Stimulated activated CD4-positive, alpha-beta T cell treated with anti-CD3 and anti-CD28 coated beads, Interleukin-1b, Interleukin-23, amount 100 ng/mL, for 4 hours (primary cell): ENCODE results near the gene CDCP1.
A peak's percentile ranks its signal among the peaks of the same experiment; 100 is the strongest.
"Not testable (repeated sequence)": the region's sequence is repeated elsewhere in the genome, so short reads cannot be mapped to it uniquely, and the experiment has no call there.

ENCODE experiments used
- DNase-seq, 2 donors: peaks; one replicate each; pipeline ENCODE4 v3.0.0-alpha.2; 2020; ENCODE audit warnings: low read depth in 2 of 2

CDCP1 gene

DNA sequence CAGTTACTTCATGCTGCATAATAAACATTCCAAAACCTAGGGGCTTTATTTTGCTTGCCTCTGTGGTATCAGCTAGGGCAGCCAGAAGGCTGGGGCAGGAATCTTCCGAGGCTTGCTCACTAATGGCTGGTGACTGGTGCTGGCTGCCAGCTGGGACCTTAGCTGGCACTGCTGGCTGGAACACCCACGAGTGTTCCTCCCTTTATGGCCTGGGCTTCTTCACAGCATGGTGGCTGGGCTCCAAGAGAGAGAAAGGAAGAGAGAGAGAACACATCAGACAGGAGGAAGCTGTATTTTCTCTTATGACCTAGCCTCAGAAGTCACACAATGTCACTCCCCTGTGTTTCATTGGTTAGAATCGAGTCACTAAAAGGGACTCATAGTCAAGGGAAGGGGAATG, 23.9 kb upstream of the CDCP1 start:
- DNase-seq: no peak

DNA sequence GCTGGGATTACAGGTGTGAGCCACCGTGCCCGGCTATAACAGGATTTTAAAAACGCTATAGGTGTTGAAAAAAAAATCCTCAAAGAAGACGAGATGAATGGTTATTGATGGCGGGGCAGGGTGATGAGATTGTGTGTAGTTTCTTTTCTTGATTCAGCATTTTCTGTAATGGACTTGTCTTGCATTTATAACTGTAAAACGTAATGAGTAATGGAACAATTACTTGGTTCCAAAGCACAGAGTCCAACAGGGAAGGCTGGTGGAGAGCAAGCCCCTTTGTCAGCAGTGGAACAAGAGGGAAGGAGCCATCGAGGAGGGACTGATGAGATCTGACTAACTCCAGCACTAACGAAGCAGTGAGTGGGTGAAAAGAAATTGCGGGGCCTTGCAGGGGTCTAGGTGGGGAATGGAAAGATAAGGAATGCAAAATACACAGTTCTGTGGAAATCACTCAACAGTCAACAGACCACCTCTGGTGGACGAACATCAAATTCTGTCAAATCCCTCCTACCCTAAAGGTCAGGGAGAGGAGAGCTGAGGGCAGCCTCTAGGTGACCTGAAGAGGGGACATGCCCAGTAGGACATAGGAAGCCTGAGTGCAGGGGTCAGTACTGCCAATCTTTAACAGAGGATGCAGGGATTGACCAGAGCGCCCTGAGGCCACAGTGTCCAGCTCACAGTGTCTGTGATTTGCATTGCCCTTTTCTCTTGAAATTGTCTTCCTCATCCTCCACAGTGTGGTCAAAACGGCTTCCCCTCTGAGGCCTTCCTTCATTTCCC, 23.1 kb upstream of the CDCP1 start:
- DNase-seq: no peak

DNA sequence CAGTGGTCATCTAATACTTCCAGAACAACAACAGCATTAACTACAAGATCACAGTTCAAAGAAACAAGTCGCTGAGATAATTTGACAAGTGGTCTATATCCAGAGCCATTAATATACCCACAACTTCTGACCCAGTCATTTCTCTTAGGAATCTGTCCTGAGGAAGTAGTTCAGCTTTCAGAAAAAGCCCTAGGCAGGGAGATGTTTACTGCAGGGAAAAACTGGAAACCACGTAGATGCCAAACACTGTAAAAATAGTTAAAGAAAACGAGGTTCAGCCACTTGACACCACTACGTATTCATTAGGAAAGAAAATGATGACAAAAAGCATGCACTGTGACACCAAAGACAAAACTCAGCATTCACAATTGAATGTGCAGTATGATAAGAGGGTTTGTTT, 22.3 kb upstream of the CDCP1 start:
- DNase-seq: no peak

DNA sequence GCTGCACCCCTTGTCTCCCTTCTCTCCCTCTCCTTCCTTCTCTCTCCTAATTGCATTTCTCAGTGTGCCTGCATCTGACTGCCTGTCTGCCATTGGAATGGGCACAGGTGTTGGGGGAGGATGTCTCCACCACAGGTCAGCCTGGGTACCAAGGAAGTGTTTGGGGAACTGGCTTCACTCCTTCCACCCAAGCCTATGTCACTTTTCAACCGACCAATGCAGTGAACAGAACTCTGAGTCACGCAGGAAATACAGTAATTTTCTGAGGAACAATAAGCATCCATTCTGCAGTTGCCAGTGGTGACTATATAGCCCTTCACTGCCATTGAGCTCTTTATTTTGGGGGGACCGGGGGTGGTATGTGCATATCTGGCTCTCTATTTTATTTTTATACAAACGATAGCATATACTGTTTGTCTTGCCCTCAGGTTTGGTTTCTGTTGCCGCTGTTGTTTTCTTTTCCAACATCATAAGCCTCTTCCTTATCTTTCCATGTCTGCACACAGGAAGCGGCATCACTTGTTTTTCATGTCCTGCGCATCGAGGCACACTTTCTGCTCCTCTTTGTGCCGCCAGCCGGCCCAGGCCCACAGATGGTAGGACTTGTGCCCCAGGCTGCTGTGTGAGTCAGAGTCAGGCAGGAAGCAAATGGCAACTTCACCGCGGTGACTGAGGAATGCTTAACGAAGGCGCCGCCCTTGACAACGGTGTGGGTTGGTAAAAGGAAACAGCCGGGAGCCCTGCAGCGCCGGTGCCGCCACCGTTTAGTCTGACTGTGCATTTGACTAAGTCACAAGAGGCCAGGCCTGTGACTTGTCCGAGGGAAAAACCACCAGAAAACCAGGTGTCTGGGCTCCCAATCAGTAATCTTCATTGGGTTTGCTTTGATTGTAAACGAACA, 21.1 kb upstream of the CDCP1 start:
- DNase-seq: peak; percentile 69 to 79

DNA sequence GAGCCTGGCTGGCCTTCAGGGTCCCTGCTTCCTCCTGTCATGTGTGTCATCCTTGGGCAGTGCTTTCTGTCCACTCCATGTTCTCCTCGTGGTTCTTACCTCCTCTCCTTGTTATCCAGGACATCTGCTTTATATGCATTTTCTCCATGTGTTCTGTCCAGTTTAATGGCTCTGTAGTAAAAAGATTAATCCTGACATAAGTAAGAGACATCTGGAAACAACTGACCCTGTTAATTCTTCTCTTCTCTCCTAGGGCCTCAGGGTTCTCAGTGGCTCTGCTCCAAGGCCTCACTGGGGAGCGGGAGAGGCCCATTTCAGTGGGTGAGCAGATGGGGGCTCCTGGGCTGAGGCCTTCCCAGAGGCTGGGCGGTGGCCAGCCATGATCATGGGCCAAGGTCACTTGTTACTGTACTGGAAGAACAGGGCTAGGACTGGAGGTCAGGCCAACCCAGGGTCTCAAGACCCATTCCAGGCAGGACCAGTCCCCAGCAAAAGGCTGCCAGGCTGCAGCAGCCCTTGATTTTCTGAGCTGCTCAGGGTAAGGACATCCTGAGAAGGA, 20.2 kb upstream of the CDCP1 start:
- no peak for DNase-seq

DNA sequence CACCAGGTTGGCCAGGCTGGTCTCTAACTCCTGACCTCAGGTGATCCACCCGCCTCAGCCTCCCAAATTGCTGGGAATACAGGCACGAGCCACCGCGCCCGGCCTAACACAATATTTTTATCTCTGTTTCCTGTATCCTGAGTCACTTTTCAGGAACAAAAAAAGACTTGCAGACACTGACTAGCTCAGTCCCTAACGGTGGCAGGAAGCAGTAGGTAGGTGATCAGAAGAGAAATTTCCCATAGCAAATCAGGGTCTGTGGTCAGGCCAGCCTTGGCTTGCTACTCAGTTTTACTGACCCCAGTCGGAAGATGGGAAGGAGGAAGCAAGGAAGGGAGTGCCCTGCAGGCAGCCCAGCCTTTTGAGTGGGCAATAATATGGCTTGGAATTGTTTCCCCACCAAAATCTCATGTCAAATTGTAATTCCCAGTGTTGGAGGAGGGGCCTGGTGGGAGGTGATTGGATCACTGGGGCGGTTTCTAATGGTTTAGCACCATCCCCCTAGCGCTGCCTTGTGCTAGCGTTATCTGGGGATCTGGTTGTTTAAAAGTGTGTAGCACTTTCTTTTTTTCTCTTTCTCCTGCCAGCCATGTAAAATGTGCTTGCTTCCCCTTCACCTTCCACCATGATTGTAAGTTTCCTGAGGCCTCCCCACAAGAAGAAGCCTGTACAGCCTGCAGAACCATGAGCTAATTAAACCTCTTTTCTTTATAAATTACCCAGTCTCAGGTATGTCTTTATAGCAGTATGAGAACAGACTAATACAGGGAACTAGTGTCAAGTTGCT, 19.5 kb upstream of the CDCP1 start:
- DNase-seq: no peak

DNA sequence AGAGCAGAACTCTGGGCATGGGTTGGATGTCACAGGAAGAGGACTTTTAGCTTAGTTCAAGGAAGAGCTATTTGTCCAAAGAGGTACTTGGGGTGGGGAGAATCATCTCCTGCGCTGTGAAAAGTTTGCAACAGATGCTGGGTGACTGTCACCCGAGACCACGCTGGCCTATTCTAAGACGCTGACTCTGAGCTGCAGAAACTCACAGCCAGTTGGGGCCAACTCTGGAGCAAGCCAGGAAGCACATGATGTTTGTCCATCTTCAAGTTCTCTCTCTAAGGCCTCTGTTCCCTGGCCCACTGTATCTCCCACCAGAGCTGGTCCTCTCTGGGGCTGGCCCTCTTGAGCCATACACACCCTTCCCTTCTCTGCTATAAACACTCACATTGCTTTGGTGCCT, 17.9 kb upstream of the CDCP1 start:
- DNase-seq: no peak

DNA sequence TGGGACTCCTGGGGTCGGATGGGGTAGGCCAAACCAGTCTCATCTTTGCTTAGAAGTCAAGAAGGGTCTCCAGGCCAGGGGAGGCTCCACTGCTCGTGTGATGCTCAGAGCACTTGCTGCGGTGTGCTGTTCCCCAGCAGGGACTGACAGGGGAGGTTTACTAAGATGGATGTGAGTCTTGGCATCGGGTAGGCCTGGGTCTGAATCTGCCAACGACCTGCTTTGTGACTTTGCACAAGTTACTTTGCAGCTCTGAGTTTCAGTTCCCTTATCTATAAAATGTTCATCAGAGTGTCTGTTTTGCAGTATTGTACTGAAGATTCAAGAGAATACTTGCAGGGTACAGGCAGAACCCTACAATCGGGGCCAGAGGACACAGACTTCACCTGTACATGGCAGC, 17.3 kb upstream of the CDCP1 start:
- no peak for DNase-seq

DNA sequence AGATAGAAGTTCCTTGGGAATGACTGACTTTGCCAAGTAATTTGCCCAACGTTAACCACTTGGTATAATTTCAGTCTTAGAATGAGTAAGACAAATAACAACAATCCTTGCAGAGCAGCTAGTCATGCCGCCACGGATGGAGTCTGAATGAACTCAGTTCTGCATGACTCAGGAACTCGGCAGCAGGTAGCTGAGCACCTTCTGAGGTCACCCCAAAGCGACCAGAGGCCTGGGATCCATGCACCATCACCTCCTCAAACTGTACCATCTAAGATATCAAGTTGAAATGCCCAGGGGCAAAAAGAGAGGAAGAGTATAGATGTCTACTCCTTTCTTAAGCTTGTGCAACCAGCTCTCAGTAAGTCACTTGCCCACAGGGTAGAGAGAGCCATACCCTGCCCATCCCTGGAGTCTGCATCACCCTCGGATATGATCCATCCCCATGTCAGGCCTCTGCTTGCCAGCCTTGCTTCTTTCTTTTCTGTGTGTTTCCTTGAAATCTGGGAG, 8.5 kb upstream of the CDCP1 start:
- no peak for DNase-seq

DNA sequence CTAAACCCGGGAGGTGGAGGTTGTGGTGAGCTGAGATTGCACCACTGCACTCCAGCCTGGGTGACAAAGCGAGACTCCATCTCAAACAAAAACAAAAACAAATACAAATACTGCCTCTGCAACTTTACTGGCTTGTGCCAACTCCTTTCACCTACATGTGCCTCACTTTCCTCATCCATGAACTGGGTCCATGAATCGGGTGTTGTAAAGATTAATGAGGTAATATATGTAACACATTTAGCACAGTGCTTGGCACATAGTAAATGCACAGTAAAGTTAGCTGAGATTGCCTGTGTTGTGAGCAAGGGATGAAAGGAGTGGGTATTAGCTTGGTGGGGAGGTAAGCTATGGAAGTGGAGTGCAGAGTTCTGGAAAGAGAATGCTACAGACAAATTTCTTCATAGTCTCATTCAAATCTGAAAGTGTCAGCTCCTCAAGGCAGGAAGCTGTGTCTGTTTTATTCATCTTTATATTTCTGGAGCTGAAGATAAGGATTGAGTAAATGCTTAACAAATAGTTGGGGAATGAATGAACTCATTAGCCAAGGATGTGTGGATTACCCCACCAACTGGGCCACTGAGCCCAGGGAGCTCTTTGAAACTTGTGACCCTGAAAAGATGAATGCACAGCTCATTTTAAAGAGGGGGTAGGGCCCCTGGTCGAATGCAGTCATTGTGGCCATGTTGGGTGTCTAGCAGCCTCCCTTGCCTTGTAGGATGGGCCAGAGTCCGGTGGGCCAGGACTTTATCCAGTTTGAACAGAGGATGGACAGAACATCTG, 7.7 kb upstream of the CDCP1 start:
- no peak for DNase-seq

DNA sequence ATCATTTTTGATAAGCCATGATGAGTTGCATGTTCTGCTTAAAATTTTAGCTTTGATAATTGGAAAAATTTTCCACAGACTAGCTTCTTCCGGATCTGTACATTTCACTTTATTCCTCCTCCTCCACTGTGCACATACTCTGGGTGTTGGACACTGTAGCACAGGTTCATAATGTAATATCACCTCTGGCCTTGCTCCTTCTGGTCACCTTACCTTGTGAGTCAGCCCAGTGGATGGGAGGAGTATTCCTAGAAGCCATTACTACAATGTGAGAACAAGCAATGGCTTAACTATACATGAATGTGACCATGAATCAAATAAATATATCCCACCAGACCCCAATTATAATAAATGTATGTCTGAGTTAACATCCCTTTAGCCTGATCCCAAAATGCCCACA, 6.1 kb upstream of the CDCP1 start:
- no peak for DNase-seq

DNA sequence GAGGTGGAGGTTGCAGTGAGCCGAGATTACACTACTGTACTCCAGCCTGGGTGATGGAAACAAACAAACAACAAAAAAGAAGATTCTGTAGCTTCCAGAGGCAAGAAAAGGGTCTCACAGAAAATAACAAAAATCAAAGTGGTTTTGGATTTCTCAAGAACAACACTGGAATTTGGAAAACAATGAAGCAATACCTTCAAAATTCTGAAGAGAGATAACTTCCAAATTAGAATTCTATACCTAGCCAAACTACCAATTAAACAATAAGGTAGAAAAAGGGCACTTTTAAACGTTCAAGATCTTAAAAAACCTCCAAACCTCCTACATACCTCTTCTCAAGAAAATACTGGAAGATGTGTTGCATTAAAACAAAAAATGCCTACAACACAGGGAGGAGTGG, 4.9 kb upstream of the CDCP1 start:
- DNase-seq: no peak

DNA sequence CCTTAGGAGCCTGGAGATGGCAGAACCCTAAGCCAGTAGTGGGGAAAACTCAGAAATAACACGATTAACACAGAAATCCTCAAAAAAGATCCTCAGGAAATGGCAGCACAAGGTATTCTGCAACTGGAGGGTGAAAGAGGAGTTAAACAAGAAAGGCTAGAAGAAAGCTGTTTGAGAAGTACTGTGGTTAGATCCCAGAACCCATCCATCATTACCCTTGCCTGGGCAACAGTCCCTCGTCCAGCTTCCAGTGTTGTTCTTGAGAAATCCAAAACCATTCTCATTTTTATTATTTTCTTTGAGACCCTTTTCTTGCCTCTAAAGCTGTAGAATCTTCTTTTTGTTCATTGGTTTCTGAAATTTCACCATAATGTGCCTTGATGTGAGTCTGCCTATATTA, 2.7 kb upstream of the CDCP1 start:
- no peak for DNase-seq

DNA sequence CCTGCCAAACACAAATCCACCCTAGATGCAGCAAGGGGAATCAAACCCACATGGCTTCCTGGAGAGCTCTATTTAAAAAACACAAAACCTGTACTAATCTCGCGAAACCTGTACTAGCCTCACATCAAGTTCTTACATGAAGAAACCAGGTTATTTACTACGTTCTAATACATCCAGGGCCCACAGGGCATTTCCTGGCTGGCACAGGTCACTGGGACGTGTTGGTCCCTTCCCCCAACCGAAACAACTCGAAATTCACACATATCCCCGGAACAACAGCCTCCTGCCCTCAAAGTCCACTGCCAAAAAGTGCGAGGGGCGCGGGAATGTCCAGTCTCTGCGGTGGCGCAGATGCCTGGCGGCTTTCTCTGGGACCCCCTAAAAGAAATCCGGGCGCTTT, 955 bp downstream of the CDCP1 start:
- no peak for DNase-seq

DNA sequence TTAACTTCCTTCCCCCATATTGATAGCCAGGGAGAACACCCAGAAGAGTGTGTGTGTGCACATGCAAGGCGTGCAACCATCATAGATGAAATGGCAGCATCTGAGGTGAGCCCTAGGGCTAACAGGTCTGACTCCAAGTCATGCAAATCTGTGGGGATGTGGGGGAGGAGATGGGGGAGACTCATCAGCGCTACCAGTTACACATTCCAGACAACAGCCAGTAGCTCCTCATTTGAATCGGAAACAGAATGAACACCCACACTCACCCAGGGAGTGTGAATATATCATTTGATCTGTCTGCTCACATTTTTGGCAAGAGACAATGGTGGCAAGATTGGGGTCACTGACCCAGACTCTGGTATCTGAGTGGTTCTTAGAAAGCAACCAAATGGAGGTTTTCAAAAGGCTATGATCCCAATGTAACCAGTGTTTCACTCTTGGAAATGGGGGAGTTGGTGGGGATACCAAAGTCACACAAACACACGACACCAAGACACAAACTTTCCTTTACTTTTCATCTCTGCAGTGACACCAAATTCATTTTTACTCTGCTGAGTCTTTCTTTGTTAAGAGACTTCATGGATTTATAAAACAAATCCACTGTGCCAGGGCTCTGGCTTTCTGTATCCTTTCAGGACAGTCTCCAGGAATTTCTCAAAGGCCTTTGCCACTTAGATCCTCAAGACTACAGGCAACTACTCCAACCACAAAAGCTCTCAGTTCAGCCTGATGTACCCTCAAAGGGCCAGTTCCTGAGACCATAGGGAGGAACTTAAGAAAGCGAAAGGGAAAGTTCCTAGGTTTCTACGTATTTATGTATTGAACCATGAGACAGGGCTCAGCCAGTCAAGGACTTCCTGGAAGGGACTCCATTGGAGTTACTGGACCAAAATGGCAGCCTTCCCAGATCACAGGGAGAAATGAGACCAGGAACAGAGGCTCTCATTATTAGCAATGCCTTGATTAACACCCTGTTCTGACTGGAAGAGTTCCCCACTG, 2.2 kb downstream of the CDCP1 start:
- no peak for DNase-seq

DNA sequence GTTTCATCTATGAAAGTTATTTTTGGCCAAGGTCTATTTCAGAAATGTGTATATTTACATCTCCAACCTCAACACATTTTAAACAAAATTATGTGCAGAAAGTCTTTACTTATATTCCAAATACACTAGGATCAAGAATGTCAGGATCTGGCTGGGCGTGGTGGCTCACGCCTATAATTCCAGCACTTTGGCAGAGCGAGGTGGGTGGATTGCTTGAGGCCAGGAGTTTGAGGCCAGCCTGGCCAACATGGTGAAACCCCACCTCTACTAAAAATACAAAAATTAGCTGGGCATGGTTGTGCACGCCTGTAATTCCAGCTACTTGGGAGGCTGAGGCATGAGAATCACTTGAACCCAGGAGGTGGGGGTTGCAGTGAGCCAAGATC, 5.4 kb downstream of the CDCP1 start:
- DNase-seq: not testable (repeated sequence)

DNA sequence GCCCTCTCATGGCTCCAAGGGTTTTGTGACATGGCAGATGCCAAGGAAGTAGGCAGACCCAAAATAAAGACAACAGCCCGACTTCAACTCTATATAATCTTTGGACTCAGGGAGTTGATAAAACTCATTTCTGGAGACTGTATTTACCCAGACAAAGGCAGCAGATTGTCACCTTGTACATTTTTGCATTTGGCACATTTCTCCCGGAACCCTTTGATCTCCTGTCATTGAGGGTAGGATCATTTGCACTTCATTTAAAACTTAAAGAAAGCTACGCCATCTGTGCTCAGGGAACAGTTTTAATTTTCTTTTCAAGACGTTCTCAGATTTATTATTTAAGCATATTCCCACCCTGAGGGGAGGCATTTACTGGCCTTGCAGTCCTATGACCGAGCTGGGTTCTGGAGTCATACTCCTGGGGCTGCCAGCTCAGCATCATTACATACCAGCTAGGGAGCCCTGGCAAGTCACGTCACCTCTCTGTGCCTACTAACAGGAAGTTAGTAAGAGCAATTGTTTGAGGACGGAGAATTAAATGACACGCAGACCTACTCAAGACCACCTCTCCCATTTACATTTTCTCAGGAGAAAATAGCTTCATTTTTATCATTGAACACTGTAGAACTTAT, 5.9 kb downstream of the CDCP1 start:
- no peak for DNase-seq

DNA sequence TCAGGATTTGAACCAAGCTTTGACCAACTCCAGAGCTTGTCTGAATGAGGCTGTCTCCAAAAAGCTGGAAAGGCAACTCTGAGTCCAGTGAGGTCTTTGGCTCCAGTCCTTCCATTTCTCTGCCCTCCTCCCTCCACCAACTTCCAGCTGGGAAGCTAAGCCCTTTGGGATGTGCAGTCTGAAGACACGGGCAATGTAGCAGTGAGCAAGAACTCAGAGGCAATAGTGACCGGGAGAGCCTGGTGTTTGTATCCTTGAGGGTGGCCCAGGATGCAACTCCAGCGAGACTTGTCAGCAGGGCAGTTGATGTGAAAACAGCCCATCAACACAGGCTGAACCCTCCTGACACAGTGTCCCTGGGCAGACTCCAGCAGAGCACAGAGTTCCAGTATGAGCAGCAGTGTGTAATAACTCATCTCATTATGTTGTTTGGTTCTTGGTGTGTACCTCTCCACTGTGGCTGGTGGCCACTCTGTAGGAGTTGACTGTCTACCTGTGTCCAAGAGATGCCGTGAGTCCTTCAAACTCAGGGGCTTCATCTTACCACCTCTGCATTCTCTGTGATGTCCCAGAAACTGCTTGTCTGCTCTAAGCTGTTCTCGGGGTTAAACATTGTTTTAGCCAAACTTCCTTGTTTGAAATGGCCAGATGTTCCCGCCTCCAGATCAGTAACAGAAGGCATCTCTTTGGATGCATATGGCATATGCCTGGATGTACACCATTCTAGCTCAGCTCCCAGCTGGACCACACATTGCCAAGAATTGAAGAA, 6.6 kb downstream of the CDCP1 start:
- DNase-seq: no peak
